Erythroblast (primary cell): ENCODE data around the gene FAM120AOS.

Experiments
- DNase-seq, 2 experiments: peaks; one replicate each; lab custom pipeline; 2025; lab: John Stamatoyannopoulos, UW
- GATA1 ChIP-seq: IDR thresholded peaks from 2 replicates; pipeline ENCODE4 v1.6.1; 2011; ENCODE audit warnings: low read depth, mild to moderate bottlenecking, control low read depth, low read length, moderate library complexity
- POLR2A ChIP-seq: IDR thresholded peaks from 2 replicates; pipeline ENCODE4 v1.6.1; 2011; ENCODE audit warnings: mild to moderate bottlenecking, low read length

Gene FAM120AOS

DNA sequence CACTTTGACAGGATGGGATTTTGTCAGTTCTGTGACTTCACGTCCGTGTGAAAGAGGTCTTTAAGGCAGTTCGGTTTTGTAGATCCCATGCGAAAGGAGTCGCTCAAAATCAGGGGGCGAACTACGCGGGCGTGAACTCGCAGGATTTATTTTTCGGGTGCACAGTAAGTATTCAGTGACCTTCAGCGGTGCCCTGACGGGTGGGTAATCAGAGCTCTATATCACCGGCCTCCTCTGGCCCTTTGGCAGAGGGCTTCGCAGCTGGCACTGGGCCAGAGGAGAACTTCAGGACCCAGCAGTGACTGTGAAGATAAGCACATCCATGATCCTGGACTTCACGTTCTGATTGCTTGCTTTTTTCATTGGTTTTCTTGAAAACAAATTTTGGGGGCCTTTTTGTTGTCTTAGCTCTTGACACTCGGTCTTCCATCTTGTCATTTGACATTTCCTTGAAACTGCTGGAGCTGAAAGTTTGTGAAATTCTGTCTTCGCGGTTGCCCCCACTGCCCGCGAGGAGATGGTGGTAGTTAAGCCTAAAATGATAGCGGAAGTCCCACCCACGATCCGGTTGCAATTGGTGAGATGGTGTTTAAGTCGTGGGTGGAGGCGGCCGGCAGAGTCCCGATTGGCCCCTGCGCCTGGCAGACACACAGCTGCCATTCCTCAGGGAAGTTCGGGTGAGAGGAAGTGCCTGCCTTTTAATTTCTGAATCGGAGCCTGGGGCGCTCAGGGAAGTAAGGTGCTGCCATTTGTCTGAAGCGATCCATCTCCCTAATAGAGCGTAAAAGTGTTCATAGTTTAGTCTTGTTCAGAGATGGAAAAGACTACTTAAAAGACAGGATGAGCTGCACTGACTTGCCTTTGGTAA lies at the start of gene FAM120AOS:
TSS of gene FAM120AOS (minus strand) at position 535 of the 868 bp plus-strand sequence. CDS start 872 bp downstream, outside the sequence.
- DNase-seq: peak; percentile 92 to 93
- TF ChIP-seq GATA1 (no peak), POLR2A (peak; percentile 75)

DNA sequence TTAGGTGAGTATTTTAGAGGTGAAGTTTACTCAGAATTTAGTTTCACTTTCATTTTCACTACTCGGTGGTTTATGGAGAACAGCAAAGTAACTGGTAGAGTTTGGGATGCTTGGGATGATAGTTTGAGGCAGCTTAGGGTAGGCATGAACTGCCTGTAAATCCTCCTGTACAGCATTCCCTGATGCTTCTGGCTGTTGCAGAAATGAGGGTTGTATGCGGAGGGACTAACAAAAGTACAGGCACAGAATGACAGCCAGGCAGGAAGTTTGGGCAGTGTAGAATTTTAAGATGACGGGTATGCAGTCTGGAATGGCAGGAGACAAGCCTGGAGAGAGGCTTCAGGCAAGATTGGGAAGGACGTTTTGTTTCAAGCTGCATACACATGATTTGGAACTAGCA lies 48.0 kb upstream of the FAM120AOS start:
- no peak for TF ChIP-seq POLR2A
- TF ChIP-seq GATA1: no peak

DNA sequence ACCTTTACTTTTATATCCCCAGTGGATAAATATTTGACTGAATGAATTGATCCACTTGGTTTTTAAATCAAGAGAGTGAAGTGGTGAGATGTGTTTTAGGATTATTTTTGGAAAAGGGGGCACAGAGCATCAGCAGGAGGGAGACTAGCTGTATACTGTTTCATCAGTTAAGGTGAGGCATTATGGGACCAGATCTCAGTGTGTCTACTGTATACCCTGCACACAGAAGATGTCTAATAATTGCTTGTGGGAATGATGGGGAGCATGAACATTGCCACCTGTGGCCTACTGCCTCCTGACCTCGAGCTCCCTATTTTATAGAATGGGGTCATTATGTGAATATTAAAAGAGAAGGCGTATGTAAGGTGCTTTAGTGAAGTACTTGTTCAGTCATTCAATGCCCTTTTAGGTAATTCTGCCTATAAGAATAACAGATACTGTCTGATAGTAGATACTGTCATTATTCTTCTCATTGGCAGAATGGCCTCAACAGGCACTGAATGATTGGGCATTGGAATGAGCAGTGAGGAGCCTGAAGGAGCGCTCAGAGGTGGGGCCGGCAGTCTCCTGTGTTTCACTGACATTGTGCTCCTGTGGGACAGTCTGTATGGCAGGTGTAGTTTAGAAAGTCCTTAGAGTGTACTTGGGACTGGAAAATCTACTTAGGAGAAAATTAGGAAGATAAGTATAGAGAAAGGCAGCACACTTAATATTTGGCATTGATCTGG lies 47.4 kb upstream of the FAM120AOS start:
- TF ChIP-seq GATA1 (no peak), POLR2A (no peak)
- DNase-seq: peak; percentile 22 to 48

More for the DNA sequence above, 48.0 kb upstream of the FAM120AOS start:
- peak; percentile 20 to 58 for DNase-seq

DNA sequence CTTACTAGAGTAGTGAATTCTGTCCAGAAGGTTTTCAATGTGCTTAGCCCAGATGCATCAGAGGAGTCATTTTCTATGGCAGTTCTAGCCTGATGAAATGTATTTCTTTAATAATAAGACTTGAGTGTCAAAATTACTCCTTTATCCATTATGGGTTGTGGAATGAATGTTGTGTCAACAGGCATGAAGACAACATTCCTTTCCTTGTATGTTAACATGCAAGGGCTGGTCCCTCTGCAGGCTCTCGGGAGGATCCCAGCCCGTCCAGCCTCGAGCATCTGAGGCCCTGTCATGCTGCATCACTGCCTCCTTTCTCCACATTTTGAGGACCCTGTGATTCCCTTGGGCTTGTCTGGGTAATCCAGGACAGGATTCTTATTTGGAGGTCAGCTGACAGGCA lies 42.9 kb upstream of the FAM120AOS start:
- DNase-seq: no peak
- TF ChIP-seq GATA1: no peak
- no peak for TF ChIP-seq POLR2A

DNA sequence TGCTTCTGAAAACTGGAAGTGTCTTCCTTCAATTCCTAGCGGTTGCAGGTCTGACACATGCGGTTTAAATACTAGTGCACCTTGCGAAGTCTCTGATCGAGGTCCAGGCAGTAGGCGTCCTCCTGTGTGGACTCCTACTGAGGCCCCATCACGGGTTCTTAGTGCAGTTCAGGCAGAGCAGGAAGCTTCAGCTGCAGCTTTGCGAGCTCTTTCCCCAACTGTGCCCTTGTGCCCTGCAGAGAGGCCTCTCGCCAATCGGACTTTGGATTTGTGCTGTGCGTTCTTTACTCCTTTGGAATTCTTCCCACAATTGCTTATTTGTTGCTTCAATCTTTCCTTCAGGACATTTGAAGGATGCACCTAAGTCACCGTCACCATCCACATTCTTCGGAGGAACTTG lies 40.6 kb upstream of the FAM120AOS start:
- TF ChIP-seq GATA1: no peak
- TF ChIP-seq POLR2A: no peak
- DNase-seq: no peak

DNA sequence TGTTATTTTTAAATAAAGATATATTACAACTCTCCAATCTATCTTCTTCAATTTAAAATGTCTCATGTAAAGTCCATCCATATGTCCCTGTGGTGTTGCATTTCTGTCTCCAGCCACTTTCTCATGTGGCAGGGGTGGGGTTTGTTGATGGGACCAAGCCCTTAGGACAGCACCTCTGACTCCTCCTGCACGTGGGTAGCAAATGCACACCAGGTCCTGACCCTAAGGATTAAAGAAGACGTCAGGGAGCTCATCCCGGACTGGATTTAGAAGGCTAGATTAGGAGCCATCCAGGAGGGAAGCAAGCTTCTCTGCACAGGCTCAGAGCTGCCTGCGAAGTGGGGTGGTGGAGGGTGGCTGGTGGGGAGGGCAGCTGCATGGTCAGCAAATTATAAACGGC lies 38.9 kb upstream of the FAM120AOS start:
- no peak for DNase-seq
- TF ChIP-seq GATA1 (no peak), POLR2A (no peak)

DNA sequence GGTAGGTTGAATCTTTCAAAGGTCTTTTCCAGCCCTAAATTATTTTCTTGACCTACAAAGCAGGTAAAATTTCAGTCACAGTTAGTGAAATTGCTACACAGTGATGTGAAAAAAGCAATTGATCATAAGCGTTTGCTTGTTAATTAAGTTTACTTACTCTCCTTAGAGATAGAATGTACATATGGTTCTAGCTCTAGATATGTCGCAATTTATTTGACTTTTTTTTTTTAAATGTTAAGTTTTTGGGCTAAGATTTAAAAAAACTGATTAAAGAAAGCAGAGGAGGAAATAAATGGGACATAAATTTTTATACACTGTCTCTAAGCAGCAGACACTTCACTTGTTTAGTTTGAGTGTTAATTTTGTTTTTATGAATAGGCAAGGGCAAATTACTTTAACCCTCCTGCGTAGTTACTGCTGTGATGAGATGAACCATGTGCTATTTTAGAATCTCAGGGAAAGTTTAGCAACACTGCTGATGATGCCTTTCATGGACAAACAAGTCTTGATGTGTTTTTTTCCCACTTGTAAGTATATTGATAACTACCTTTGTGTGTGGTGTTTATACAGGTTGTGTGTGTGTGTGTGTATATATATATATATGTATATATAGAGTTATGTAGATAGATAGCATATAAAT lies 38.3 kb upstream of the FAM120AOS start:
- no peak for DNase-seq
- TF ChIP-seq GATA1 (no peak), POLR2A (no peak)

DNA sequence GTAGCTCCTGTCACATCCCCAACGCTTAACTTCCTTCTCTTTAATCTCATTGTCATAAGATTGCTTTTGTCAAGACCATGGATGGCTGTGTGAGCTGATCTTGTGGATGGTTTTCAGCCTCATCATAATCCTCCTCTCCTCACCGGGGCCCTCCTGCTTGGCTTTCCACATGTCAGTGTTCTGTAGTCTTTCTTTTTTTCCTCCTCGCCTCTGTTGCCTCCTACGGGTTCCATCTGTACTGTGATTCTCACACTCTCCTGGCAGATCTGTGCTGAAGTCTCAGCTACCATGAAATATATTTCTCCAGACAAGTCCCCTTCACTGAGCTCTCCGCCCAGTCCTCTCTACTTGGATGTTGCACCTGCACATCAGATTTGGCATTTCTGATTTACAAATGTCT lies 34.9 kb upstream of the FAM120AOS start:
- DNase-seq: no peak
- TF ChIP-seq GATA1: no peak
- no peak for TF ChIP-seq POLR2A

DNA sequence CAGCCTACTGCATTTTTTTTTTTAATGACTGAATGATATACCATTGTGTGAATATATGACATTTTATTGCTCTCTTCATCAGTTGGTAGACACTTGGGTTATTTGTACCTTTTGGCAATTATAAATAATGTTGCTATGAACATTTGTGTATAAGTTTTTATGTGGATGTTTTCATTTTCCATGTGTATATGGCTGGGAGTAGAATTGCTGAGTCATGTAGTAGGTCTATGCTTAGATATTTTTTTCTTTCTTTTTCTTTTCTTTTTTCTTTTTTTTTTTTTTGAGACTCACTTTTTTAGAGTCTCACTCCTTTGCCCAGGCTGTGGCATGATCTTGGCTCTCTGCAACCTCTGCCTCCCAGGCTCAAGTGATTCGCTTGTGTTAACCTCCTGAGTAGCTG lies 32.9 kb upstream of the FAM120AOS start:
- peak in 1 of 2 experiments; percentile 21 for DNase-seq
- TF ChIP-seq POLR2A: no peak
- TF ChIP-seq GATA1: no peak

DNA sequence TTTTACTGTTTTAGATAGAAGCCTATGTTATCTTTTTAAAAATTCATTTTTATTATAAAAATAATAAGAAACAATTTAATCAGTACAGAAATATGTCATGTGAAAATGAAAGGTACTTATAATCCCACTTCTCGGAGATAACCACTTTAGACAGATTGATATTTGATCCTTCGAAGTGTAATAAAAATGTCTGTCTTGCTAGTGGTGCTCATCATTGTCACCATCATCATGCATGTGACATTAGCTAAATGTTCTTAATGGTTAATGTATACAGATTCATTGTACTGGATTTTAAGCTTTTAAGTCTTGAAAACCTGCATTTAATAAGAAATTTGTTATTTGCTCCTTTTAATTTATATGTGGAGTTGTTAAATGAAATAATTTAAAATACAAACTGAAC lies 30.1 kb upstream of the FAM120AOS start:
- DNase-seq: no peak
- TF ChIP-seq POLR2A (no peak), GATA1 (no peak)

DNA sequence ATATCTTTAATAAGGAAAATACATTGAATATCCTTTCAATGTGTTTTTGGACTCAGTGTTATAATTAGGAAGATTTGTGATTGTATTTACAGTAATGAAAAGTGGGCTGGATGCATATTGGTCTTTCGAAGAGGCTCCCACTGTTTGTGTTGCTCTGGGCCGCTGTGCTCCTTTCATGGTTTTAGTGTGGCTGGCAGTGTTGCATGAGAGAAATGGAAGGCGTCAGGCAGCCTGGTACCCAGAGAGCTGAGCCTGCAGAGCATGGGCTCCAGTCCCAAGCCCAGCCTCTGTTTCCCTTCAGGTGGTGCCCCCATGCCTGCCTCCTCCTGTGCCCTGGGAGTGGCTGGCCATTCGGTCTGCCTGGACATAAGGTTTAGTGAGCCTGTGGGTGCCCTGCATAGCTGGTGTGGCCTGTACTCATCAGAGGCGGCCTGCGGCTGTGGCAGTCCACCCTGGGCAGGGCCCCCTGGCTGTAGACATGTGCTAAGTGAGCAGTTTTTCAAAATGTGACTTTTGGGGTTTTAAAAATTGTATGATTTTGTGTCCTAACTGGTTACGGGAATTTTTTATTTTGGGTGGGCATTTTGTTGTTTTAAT lies 27.4 kb upstream of the FAM120AOS start:
- no peak for TF ChIP-seq POLR2A
- DNase-seq: no peak

DNA sequence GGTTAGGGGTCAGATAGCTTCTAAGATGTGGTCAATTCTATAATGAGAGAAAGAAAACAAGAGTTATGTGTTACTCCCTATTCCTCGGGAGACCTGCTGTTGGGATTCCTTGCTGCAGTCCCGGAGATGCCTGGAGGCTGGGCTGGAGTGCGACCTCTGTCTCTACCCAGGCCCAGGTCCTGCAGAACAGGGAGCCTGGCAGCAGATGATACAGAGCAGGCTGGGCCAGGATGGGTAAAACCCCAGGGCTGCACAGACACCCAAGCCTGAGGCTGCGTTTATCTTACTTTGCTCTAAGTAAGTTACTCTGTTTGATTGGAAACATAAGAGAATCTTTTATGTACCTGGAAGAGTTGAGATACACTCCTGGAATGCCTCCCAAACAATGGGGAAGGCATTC lies 26.9 kb upstream of the FAM120AOS start:
- no peak for TF ChIP-seq GATA1
- DNase-seq: no peak

DNA sequence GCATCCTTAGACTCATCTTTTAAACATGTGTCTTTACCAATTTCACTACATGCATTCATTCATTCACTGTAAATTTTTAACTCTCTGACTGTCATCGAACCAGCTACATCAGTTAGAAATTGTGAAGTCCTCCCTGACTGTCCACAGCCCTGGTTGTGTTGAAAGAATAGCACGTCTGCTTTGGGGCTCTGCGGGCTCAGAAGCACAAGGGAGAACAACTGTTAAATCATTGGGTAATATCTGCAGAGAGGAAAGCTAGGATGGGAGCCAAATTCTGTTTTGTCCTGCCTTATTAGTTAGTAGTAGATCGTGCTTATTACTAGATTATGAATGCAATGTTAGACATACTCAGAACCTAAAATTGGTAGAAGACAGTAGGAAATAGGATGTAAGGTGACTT lies 26.3 kb upstream of the FAM120AOS start:
- no peak for DNase-seq
- TF ChIP-seq GATA1 (no peak), POLR2A (no peak)

DNA sequence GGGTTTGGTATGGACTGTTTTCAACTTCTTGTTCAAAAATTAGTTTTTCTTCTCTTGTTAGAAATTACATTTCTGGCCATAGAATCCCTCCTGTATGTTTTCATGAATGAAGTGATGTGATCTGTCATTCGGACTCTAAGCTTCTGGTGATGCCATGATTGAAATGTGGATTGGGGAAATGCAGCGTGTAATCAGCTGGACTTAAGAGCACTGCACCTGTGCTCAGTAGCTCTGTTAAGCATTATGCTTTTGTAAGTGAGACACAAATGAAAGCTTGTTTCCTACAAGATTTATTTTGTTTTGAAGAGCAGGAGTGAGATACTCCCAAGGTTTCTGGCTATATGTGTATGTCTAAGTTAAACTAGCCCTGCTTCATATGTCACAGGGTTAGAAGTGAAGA lies 24.0 kb upstream of the FAM120AOS start:
- DNase-seq: no peak
- TF ChIP-seq POLR2A (no peak), GATA1 (no peak)
